GM23248 (cell line): Measurements from ENCODE around the gene PPP1R1C. TPM values are rescaled to one million over a fixed set of nuclear protein-coding genes. Genes with fewer than 3 reads are reported as not detected.
"Not testable (repeated sequence)": the region's sequence is repeated elsewhere in the genome, so short reads cannot be mapped to it uniquely, and the experiment has no call there.

ENCODE experiments used
- DNase-seq: peaks from one replicate; pipeline ENCODE4 v3.0.0-alpha.2; 2015
- H2AFZ ChIP-seq: fragments of 200-600 bp; sonication (generic); 2 replicates; pipeline ENCODE4 v1.6.1; 2016; ENCODE audit warnings: antibody characterized with exemption
- H3F3A ChIP-seq: fragments of 200-600 bp; sonication (generic); 2 replicates; pipeline ENCODE4 v1.6.1; 2016; ENCODE audit warnings: mild to moderate bottlenecking, antibody characterized with exemption, mixed run types; ENCODE audit not compliant: insufficient read depth
- H3K27ac ChIP-seq: fragments of 200-600 bp; sonication (generic); 2 replicates; pipeline ENCODE4 v1.5.1; 2016; ENCODE audit warnings: mild to moderate bottlenecking
- H3K27me3 ChIP-seq: fragments of 200-600 bp; sonication (generic); replicated peaks from 2 replicates; pipeline ENCODE4 v1.6.1; 2016; ENCODE audit warnings: mild to moderate bottlenecking; ENCODE audit not compliant: insufficient read depth
- H3K36me3 ChIP-seq: fragments of 200-600 bp; sonication (generic); 2 replicates; pipeline ENCODE4 v1.6.1; 2016; ENCODE audit warnings: low read depth, mild to moderate bottlenecking
- H3K4me1 ChIP-seq: fragments of 200-600 bp; sonication (generic); 2 replicates; pipeline ENCODE4 v1.6.1; 2016; ENCODE audit warnings: mild to moderate bottlenecking; ENCODE audit not compliant: insufficient read depth
- H3K4me2 ChIP-seq: fragments of 200-600 bp; sonication (generic); one replicate; pipeline ENCODE4 v1.6.1; 2016; ENCODE audit warnings: mild to moderate bottlenecking; ENCODE audit not compliant: unreplicated experiment
- H3K4me3 ChIP-seq: fragments of 200-600 bp; sonication (generic); 2 replicates; pipeline ENCODE4 v1.5.1; 2016; ENCODE audit warnings: mild to moderate bottlenecking
- H3K79me2 ChIP-seq: fragments of 200-600 bp; sonication (generic); 2 replicates; pipeline ENCODE4 v1.6.1; 2016; ENCODE audit warnings: mild to moderate bottlenecking; ENCODE audit not compliant: insufficient read depth
- H3K9ac ChIP-seq: fragments of 200-600 bp; sonication (generic); 2 replicates; pipeline ENCODE4 v1.6.1; 2016; ENCODE audit warnings: mild to moderate bottlenecking
- H3K9me2 ChIP-seq: fragments of 200-600 bp; sonication (generic); 2 replicates; pipeline ENCODE4 v1.6.1; 2016; ENCODE audit warnings: mixed run types, mild to moderate bottlenecking, moderate library complexity; ENCODE audit not compliant: insufficient read depth
- H3K9me3 ChIP-seq: fragments of 200-600 bp; sonication (generic); one replicate; pipeline ENCODE4 v1.6.1; 2017; ENCODE audit warnings: low read depth
- H4K20me1 ChIP-seq: fragments of 200-600 bp; sonication (generic); 2 replicates; pipeline ENCODE4 v1.6.0; 2016; ENCODE audit not compliant: insufficient read depth
- EZH2 ChIP-seq: fragments of 200-600 bp; sonication (generic); IDR thresholded peaks from 2 replicates; pipeline ENCODE4 v1.6.1; 2018; ENCODE audit warnings: antibody characterized with exemption, mild to moderate bottlenecking; ENCODE audit not compliant: insufficient read depth, poor library complexity, severe bottlenecking
- EZH2phosphoT487 ChIP-seq: fragments of 200-600 bp; sonication (generic); IDR thresholded peaks from 2 replicates; pipeline ENCODE4 v1.6.1; 2018; ENCODE audit warnings: antibody characterized with exemption, moderate library complexity, mild to moderate bottlenecking, low read depth; ENCODE audit not compliant: insufficient read depth
- WGBS, 2 experiments: methylation state at CpG; one replicate each; pipeline ENCODE4 v1.1.6; 2015 to 2017; ENCODE audit warnings: low lambda C conversion rate in 2 of 2, low coverage in 1 of 2; ENCODE audit errors: missing lambda C conversion rate in 2 of 2; 5-methylcytosine and 5-hydroxymethylcytosine counted together
- in situ Hi-C: fragments of 300-500 bp; cut with MboI; formaldehyde crosslinking; loops from 2 replicates; pipeline ENCODE4 v1.15.0; 2020
- polyA plus RNA-seq: library from polyadenylated mRNA; unstranded; fragments of >200 nt; fragmentation: Nextera tagmentation; extraction: Ambion mirVana; gene quantifications from 2 replicates; pipeline ENCODE4 v1.2.1, GENCODE V29; 2016
- total RNA-seq: library from RNA; depleted of rRNA; stranded (reverse); fragments of >200 nt; shearing (Covaris generic); gene quantifications from 2 replicates; pipeline ENCODE4 v1.2.3, GENCODE V29; 2014

The PPP1R1C gene
- total and polyA plus RNA-seq, 2 experiments from 2014 or later, result not detected

- H4K20me1 ChIP-seq, result no peaks in the 10 kb centered on the region
- no peaks in the 10 kb centered on the region for H3K9me3 ChIP-seq
- no peak overlapping the region for H3K9ac ChIP-seq
- in situ Hi-C loops, result no loop called here
- H3F3A ChIP-seq, result peaks cover 16% of the 10 kb centered on the region; the same call in 1 of the 2 replicates
- TF ChIP-seq EZH2phosphoT487, result no peak
- TF ChIP-seq EZH2, result no peak
- no peaks in the 10 kb centered on the region for H3K27me3 ChIP-seq
- no peak overlapping the region for H3K4me3 ChIP-seq
- H3K4me2 ChIP-seq, result no peak overlapping the region
- 73 to 83% methylated on average over 4 of the region's 4 CpGs for WGBS, 2 experiments
- no peaks in the 10 kb centered on the region for H3K9me2 ChIP-seq
- H3K27ac ChIP-seq, result no peak overlapping the region
- peaks cover 20% of the 10 kb centered on the region for H3K4me1 ChIP-seq
- H3K79me2 ChIP-seq, result no peaks in the 10 kb centered on the region
- H3K36me3 ChIP-seq, result no peaks in the 10 kb centered on the region
- no peak overlapping the region for H2AFZ ChIP-seq
- DNase-seq, result no peak
Observed at GRCh38 chr2:181957668-181958067, 28.0 kb upstream of the PPP1R1C start.

- Histone ChIP-seq H3K4me3 (no peak overlapping the region), H3K79me2 (no peaks in the 10 kb centered on the region), H3K9me2 (no peaks in the 10 kb centered on the region), H3K4me1 (peaks cover 17% of the 10 kb centered on the region), H3F3A (peaks cover 13% of the 10 kb centered on the region; the same call in 1 of the 2 replicates), H2AFZ (no peak overlapping the region), H3K9ac (no peak overlapping the region), H3K9me3 (no peaks in the 10 kb centered on the region), H3K27me3 (no peaks in the 10 kb centered on the region), H3K36me3 (no peaks in the 10 kb centered on the region), H3K4me2 (no peak overlapping the region), H4K20me1 (no peaks in the 10 kb centered on the region), H3K27ac (no peak overlapping the region)
- TF ChIP-seq EZH2phosphoT487 (no peak), EZH2 (no peak)
- in situ Hi-C loops, result no loop called here
- WGBS, 2 experiments, result 88 to 98% methylated on average over 1 of the region's 1 CpG
- DNase-seq, result no peak
Observed at GRCh38 chr2:181958726-181959125, 26.9 kb upstream of the PPP1R1C start.

GRCh38 chr2:181959508-181959907 lies 26.1 kb upstream of the PPP1R1C start:
- no peak for TF ChIP-seq EZH2
- TF ChIP-seq EZH2phosphoT487, result no peak
- Histone ChIP-seq H3K9ac (no peak overlapping the region), H3K36me3 (no peaks in the 10 kb centered on the region), H3K4me1 (peaks cover 10% of the 10 kb centered on the region), H3K4me3 (no peak overlapping the region), H4K20me1 (no peaks in the 10 kb centered on the region), H3K79me2 (no peaks in the 10 kb centered on the region), H3K4me2 (no peak overlapping the region), H3K9me2 (no peaks in the 10 kb centered on the region), H3K9me3 (no peaks in the 10 kb centered on the region), H3K27ac (no peak overlapping the region), H3K27me3 (no peaks in the 10 kb centered on the region), H3F3A (peaks cover 9% of the 10 kb centered on the region; the same call in 1 of the 2 replicates), H2AFZ (no peak overlapping the region)
- in situ Hi-C loops, result no loop called here
- no peak for DNase-seq

DNA sequence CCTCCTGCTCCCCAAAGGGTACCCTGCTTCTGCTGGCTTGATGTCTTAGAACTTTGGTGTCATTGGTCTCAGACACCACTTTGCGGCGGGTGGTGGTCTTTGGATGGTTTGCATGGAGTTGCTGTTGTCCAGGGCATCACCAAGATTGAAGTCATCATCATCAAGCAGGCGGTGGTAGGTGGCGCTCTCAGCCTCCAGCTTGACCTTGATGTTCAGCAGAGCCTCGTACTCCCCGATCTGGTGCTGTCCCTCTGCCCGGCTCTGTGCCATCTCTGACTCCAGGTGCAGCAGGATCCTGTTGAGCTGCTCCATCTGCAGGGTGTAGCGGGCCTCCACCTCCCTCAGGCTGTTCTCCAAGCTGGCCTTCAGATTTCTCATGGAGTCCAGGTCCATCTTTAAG lies 24.5 kb upstream of the PPP1R1C start:
- H3K4me2 ChIP-seq, H3K27me3 ChIP-seq, H3K36me3 ChIP-seq, in situ Hi-C loops, H3K9me3 ChIP-seq, H3K4me3 ChIP-seq, H3K9ac ChIP-seq, H3K79me2 ChIP-seq, H3K9me2 ChIP-seq, H2AFZ ChIP-seq, H3K4me1 ChIP-seq, H4K20me1 ChIP-seq, H3K27ac ChIP-seq, H3F3A ChIP-seq, DNase-seq: not testable (repeated sequence)
- 84 to 94% methylated on average over 8 of the region's 8 CpGs for WGBS, 2 experiments

- no peak for DNase-seq
- in situ Hi-C loops, result no loop called here
- TF ChIP-seq EZH2 (no peak), EZH2phosphoT487 (no peak)
- no peaks in the 10 kb centered on the region for H3K9me2 ChIP-seq
- H4K20me1 ChIP-seq, result no peaks in the 10 kb centered on the region
- no peak overlapping the region for H3K27ac ChIP-seq
- H3K4me1 ChIP-seq, result no peaks in the 10 kb centered on the region; the same call in 1 of the 2 replicates
- H3K36me3 ChIP-seq, result no peaks in the 10 kb centered on the region
- H3K9ac ChIP-seq, result no peak overlapping the region
- no peaks in the 10 kb centered on the region for H3F3A ChIP-seq
- H2AFZ ChIP-seq, result no peak overlapping the region
- no peaks in the 10 kb centered on the region for H3K27me3 ChIP-seq
- no peak overlapping the region for H3K4me3 ChIP-seq
- H3K4me2 ChIP-seq, result no peak overlapping the region
- no peaks in the 10 kb centered on the region for H3K79me2 ChIP-seq
- WGBS, 2 experiments, result 91 to 95% methylated on average over 15 to 20 of the region's 20 CpGs
- H3K9me3 ChIP-seq, result no peaks in the 10 kb centered on the region
Observed at GRCh38 chr2:181962142-181962541, 23.5 kb upstream of the PPP1R1C start.
